GM12891 (cell line): Measurements from ENCODE around the gene ACVR2A.

Experiments used
- DNase-seq: peaks from one replicate; pipeline ENCODE4 v3.0.0; 2011; ENCODE audit warnings: low spot score; ENCODE audit not compliant: insufficient read length
- FAIRE-seq: peaks from 2 replicates; lab custom pipeline; 2011; peaks lifted over from hg19 to GRCh38; lab: Jason Lieb, UNC
- PAX5 ChIP-seq: IDR thresholded peaks from 2 replicates; pipeline ENCODE4 v1.6.1; 2011; ENCODE audit warnings: low read length, moderate library complexity, mild to moderate bottlenecking; ENCODE audit not compliant: insufficient read depth, severe bottlenecking
- POLR2A ChIP-seq: IDR thresholded peaks from 2 replicates; pipeline ENCODE4 v1.6.1; 2011; ENCODE audit warnings: low read depth, low read length, control low read depth
- POLR2AphosphoS5 ChIP-seq: IDR thresholded peaks from 2 replicates; pipeline ENCODE4 v1.6.1; 2011; ENCODE audit warnings: low read depth, low read length, control low read depth
- POU2F2 ChIP-seq: IDR thresholded peaks from 2 replicates; pipeline ENCODE4 v1.6.1; 2011; ENCODE audit warnings: low read depth, mild to moderate bottlenecking, control low read depth, low read length, moderate library complexity
- SPI1 ChIP-seq: IDR thresholded peaks from 2 replicates; pipeline ENCODE4 v1.6.1; 2011; ENCODE audit warnings: low read depth, low read length, control low read depth
- TAF1 ChIP-seq: IDR thresholded peaks from 2 replicates; pipeline ENCODE4 v1.6.1; 2011; ENCODE audit warnings: low read depth, low read length, control low read depth

Gene ACVR2A

GRCh38 chr2:147873859-147874483 is 29.1 kb downstream of the ACVR2A start:
- DNase-seq (no peak), FAIRE-seq (no peak)
- TF ChIP-seq POLR2A (no peak), POLR2AphosphoS5 (no peak), SPI1 (no peak), TAF1 (no peak), PAX5 (no peak), POU2F2 (no peak)

GRCh38 chr2:147879846-147880245 is 35.0 kb downstream of the ACVR2A start:
- FAIRE-seq: no peak
- TF ChIP-seq POLR2A (no peak), POU2F2 (no peak), PAX5 (no peak), POLR2AphosphoS5 (no peak), SPI1 (no peak), TAF1 (no peak)
- no peak for DNase-seq

GRCh38 chr2:147882631-147883030 is 37.8 kb downstream of the ACVR2A start:
- FAIRE-seq (no peak), DNase-seq (no peak)
- no peak for TF ChIP-seq TAF1
- no peak for TF ChIP-seq POLR2A
- TF ChIP-seq SPI1: no peak
- TF ChIP-seq POLR2AphosphoS5: no peak

- DNase-seq (no peak), FAIRE-seq (no peak)
- no peak for TF ChIP-seq POU2F2
- TF ChIP-seq SPI1: no peak
- no peak for TF ChIP-seq TAF1
- TF ChIP-seq POLR2AphosphoS5: no peak
- TF ChIP-seq PAX5: no peak
- TF ChIP-seq POLR2A: no peak
Observed at GRCh38 chr2:147884830-147885229, 40.0 kb downstream of the ACVR2A start.

- DNase-seq (no peak), FAIRE-seq (no peak)
- TF ChIP-seq POU2F2: no peak
- no peak for TF ChIP-seq TAF1
- TF ChIP-seq POLR2A: no peak
- no peak for TF ChIP-seq PAX5
- no peak for TF ChIP-seq POLR2AphosphoS5
- TF ChIP-seq SPI1: no peak
Observed at GRCh38 chr2:147886136-147886535, 41.3 kb downstream of the ACVR2A start.

- no peak for DNase-seq
- TF ChIP-seq TAF1 (no peak), SPI1 (no peak)
- no peak for FAIRE-seq
Observed at GRCh38 chr2:147888680-147889079, 43.9 kb downstream of the ACVR2A start.

- no peak for TF ChIP-seq TAF1
- TF ChIP-seq POLR2AphosphoS5: no peak
- no peak for TF ChIP-seq SPI1
- TF ChIP-seq PAX5: no peak
- TF ChIP-seq POU2F2: no peak
- TF ChIP-seq POLR2A: no peak
- DNase-seq (no peak), FAIRE-seq (no peak)
Observed at GRCh38 chr2:147904051-147904450, 59.2 kb downstream of the ACVR2A start.

GRCh38 chr2:147909178-147909577 is 64.3 kb downstream of the ACVR2A start:
- FAIRE-seq (no peak), DNase-seq (no peak)
- TF ChIP-seq POU2F2 (no peak), SPI1 (no peak), POLR2AphosphoS5 (no peak), TAF1 (no peak), PAX5 (no peak), POLR2A (no peak)

GRCh38 chr2:147910990-147911473 is 66.2 kb downstream of the ACVR2A start:
- FAIRE-seq (no peak), DNase-seq (no peak)
- no peak for TF ChIP-seq SPI1
- TF ChIP-seq POU2F2: no peak
- TF ChIP-seq PAX5: no peak
- TF ChIP-seq TAF1: no peak
- TF ChIP-seq POLR2A: no peak
- TF ChIP-seq POLR2AphosphoS5: no peak

GRCh38 chr2:147913701-147914480 is 69.1 kb downstream of the ACVR2A start:
- no peak for FAIRE-seq
- DNase-seq: no peak

More at GRCh38 chr2:147913701-147914480, 69.1 kb downstream of the ACVR2A start:
- TF ChIP-seq POLR2A: no peak
- TF ChIP-seq POLR2AphosphoS5: no peak
- no peak for TF ChIP-seq PAX5
- TF ChIP-seq POU2F2: no peak
- no peak for TF ChIP-seq SPI1
- TF ChIP-seq TAF1: no peak
